Mesodermal cell (in vitro differentiated cells): ENCODE measurements around the gene FBXW5.

ENCODE experiments used
- H3K27ac ChIP-seq: 2 replicates; pipeline ENCODE4 v1.7.0; 2013; ENCODE audit warnings: mild to moderate bottlenecking, low read depth, low read length, moderate library complexity; ENCODE audit not compliant: severe bottlenecking
- H3K36me3 ChIP-seq: 2 replicates; pipeline ENCODE4 v1.7.1; 2013; ENCODE audit warnings: mild to moderate bottlenecking, low read length, moderate library complexity; ENCODE audit not compliant: control insufficient read depth, insufficient read depth
- H3K4me1 ChIP-seq: one replicate; pipeline ENCODE4 v1.7.1; 2013; ENCODE audit warnings: mild to moderate bottlenecking, low read length; ENCODE audit not compliant: insufficient read depth, control insufficient read depth, poor library complexity, severe bottlenecking
- H3K4me3 ChIP-seq: 2 replicates; pipeline ENCODE4 v1.7.0; 2013; ENCODE audit warnings: low read length, control low read depth, mild to moderate bottlenecking; ENCODE audit not compliant: insufficient read depth, poor library complexity, severe bottlenecking; ENCODE audit errors: extremely low read depth
- H3K9me3 ChIP-seq: 2 replicates; pipeline ENCODE4 v1.7.1; 2013; ENCODE audit warnings: mild to moderate bottlenecking, low read length, moderate library complexity; ENCODE audit not compliant: control insufficient read depth
- WGBS, 2 experiments: methylation state at CpG; one replicate each; pipeline ENCODE4 v1.1.5; 2013; ENCODE audit warnings: missing lambda C conversion rate in 2 of 2; ENCODE audit not compliant: insufficient coverage in 2 of 2; 5-methylcytosine and 5-hydroxymethylcytosine counted together

The FBXW5 gene

GRCh38 chr9:136975644-136976043 is 31.1 kb upstream of the FBXW5 start:
- Histone ChIP-seq H3K27ac (no peak overlapping the region), H3K4me1 (peaks cover under 1% of the 10 kb centered on the region), H3K4me3 (no peak overlapping the region), H3K36me3 (no peaks in the 10 kb centered on the region), H3K9me3 (no peaks in the 10 kb centered on the region)
- 77 to 88% methylated on average over 5 to 10 of the region's 14 CpGs for WGBS, 2 experiments

- Histone ChIP-seq H3K9me3 (no peaks in the 10 kb centered on the region), H3K27ac (no peak overlapping the region), H3K4me1 (no peaks in the 10 kb centered on the region), H3K36me3 (no peaks in the 10 kb centered on the region), H3K4me3 (no peak overlapping the region)
- 87% methylated on average over 14 to 15 of the region's 15 CpGs for WGBS, 2 experiments
These were observed 30.4 kb upstream of the FBXW5 start for GRCh38 chr9:136974817-136975535.

GRCh38 chr9:136973618-136974617 is 29.4 kb upstream of the FBXW5 start:
- Histone ChIP-seq H3K4me1 (no peaks in the 10 kb centered on the region), H3K27ac (no peak overlapping the region), H3K9me3 (no peaks in the 10 kb centered on the region), H3K36me3 (no peaks in the 10 kb centered on the region), H3K4me3 (no peak overlapping the region)
- 89 to 91% methylated on average over 19 to 24 of the region's 29 CpGs for WGBS, 2 experiments

- Histone ChIP-seq H3K9me3 (no peaks in the 10 kb centered on the region), H3K36me3 (no peaks in the 10 kb centered on the region), H3K4me3 (no peak overlapping the region), H3K4me1 (no peaks in the 10 kb centered on the region), H3K27ac (no peak overlapping the region)
- 81 to 84% methylated on average over 11 to 12 of the region's 13 CpGs for WGBS, 2 experiments
These were observed 28.2 kb upstream of the FBXW5 start for GRCh38 chr9:136972743-136973142.

- H3K4me3 ChIP-seq: no peak overlapping the region
- no peaks in the 10 kb centered on the region for H3K4me1 ChIP-seq
- H3K9me3 ChIP-seq: no peaks in the 10 kb centered on the region
- no peak overlapping the region for H3K27ac ChIP-seq
- no peaks in the 10 kb centered on the region for H3K36me3 ChIP-seq
- whole genome bisulfite sequencing, 2 experiments: 87 to 92% methylated on average over 8 to 11 of the region's 11 CpGs
These were observed 27.8 kb upstream of the FBXW5 start for GRCh38 chr9:136972335-136972734.

- H3K27ac ChIP-seq: no peak overlapping the region
- H3K4me1 ChIP-seq: no peaks in the 10 kb centered on the region
- no peak overlapping the region for H3K4me3 ChIP-seq
- H3K36me3 ChIP-seq: no peaks in the 10 kb centered on the region
- no peaks in the 10 kb centered on the region for H3K9me3 ChIP-seq
- WGBS, 2 experiments: 89 to 95% methylated on average over 13 to 14 of the region's 14 CpGs
These were observed 27.2 kb upstream of the FBXW5 start for GRCh38 chr9:136971746-136972145.

- no peaks in the 10 kb centered on the region for H3K4me1 ChIP-seq
- 75 to 94% methylated on average over 6 to 8 of the region's 11 CpGs for WGBS, 2 experiments
- no peaks in the 10 kb centered on the region for H3K9me3 ChIP-seq
- no peak overlapping the region for H3K4me3 ChIP-seq
- H3K27ac ChIP-seq: no peak overlapping the region
- no peaks in the 10 kb centered on the region for H3K36me3 ChIP-seq
These were observed 25.8 kb upstream of the FBXW5 start for GRCh38 chr9:136970361-136970760.

GRCh38 chr9:136969774-136970173 is 25.2 kb upstream of the FBXW5 start:
- Histone ChIP-seq H3K9me3 (no peaks in the 10 kb centered on the region), H3K4me3 (no peak overlapping the region), H3K4me1 (no peaks in the 10 kb centered on the region), H3K27ac (no peak overlapping the region), H3K36me3 (no peaks in the 10 kb centered on the region)
- 72 to 84% methylated on average over 3 to 4 of the region's 5 CpGs for WGBS, 2 experiments

GRCh38 chr9:136969150-136969549 is 24.6 kb upstream of the FBXW5 start:
- no peaks in the 10 kb centered on the region for H3K9me3 ChIP-seq
- WGBS, 2 experiments: 87 to 95% methylated on average over 16 to 17 of the region's 17 CpGs
- H3K4me1 ChIP-seq: no peaks in the 10 kb centered on the region
- no peak overlapping the region for H3K4me3 ChIP-seq
- no peaks in the 10 kb centered on the region for H3K36me3 ChIP-seq
- no peak overlapping the region for H3K27ac ChIP-seq

- 90 to 95% methylated on average over 15 of the region's 17 CpGs for WGBS, 2 experiments
- Histone ChIP-seq H3K4me1 (no peaks in the 10 kb centered on the region), H3K9me3 (no peaks in the 10 kb centered on the region), H3K27ac (no peak overlapping the region), H3K36me3 (no peaks in the 10 kb centered on the region), H3K4me3 (no peak overlapping the region)
These were observed 24.0 kb upstream of the FBXW5 start for GRCh38 chr9:136968333-136969127.
